K562 (cell line): ENCODE results near the gene KLF1. TPM values are rescaled to one million over a fixed set of nuclear protein-coding genes. Genes with fewer than 3 reads are reported as not detected.
A peak's percentile ranks its signal among the peaks of the same experiment; 100 is the strongest.

Experiments used
- ATAC-seq: fragments of 200-7000 bp; cut with Tn5 transposase; 3 replicates; pipeline ENCODE4 v1.9.1; 2020; ENCODE audit warnings: moderate library complexity
- BruUV-seq: library from RNA; stranded (reverse); fragments of 400-500 nt; replicated peaks from 2 replicates; lab custom pipeline; 2021; lab: Mats Ljungman, UMichigan
- CTCF ChIA-PET: fragments of 300-600 bp; formaldehyde crosslinking; extraction: SDS; loops from one replicate; lab custom pipeline; 2021; ENCODE audit warnings: low intra/inter-chr PET ratio; lab: Yijun Ruan, JAX
- POLR2A ChIA-PET: fragments of 300-600, 350-650 bp; sonication (Branson Sonifier 250); formaldehyde crosslinking; extraction: SDS; loops from one replicate; lab custom pipeline; 2021; ENCODE audit warnings: antibody characterized with exemption, inconsistent platforms; lab: Yijun Ruan, JAX
- DNase-seq, 4 experiments: peaks; one replicate each; pipeline versions ENCODE4 v3.0.0 to v3.0.0-alpha.2; 2011 to 2018; ENCODE audit warnings: low spot score in 3 of 4, mixed read lengths in 3 of 4; ENCODE audit errors: extremely low read depth in 1 of 4
- FAIRE-seq: peaks from 2 replicates; lab custom pipeline; 2011; peaks lifted over from hg19 to GRCh38; lab: Jason Lieb, UNC
- H2AFZ ChIP-seq: 2 replicates; pipeline ENCODE4 v1.6.0; 2011; ENCODE audit warnings: low read depth, low read length, control low read depth, inconsistent platforms
- H3K27ac ChIP-seq: fragments of 200-600 bp; 3 replicates; pipeline ENCODE4 v1.8.0; 2011; ENCODE audit warnings: low read depth, mild to moderate bottlenecking, control low read depth, inconsistent platforms, low read length, moderate library complexity, mixed read lengths; ENCODE audit errors: extremely low read depth
- H3K27me3 ChIP-seq, 2 experiments: fragments of 300-600 bp in 1 of 2; 2 replicates in 1 of 2; 3 replicates in 1 of 2; pipeline versions ENCODE4 v1.6.0 to v1.8.0; 2011; ENCODE audit warnings: inconsistent platforms in 2 of 2, low read length in 2 of 2, mild to moderate bottlenecking in 1 of 2, mixed read lengths in 1 of 2, moderate library complexity in 1 of 2; ENCODE audit not compliant: control insufficient read depth in 2 of 2, insufficient read depth in 2 of 2
- H3K36me3 ChIP-seq: fragments of 300-600 bp; 3 replicates; pipeline ENCODE4 v1.8.0; 2011; ENCODE audit warnings: mild to moderate bottlenecking, low read length, inconsistent platforms; ENCODE audit not compliant: control insufficient read depth, insufficient read depth
- H3K4me1 ChIP-seq, 2 experiments: fragments of 200-600 bp in 1 of 2; replicated peaks in 1 of 2; 2 replicates in 1 of 2; 3 replicates in 1 of 2; pipeline versions ENCODE4 v1.5.1 to v1.8.0; 2011; ENCODE audit warnings: inconsistent platforms in 2 of 2, low read length in 2 of 2, mild to moderate bottlenecking in 1 of 2, mixed read lengths in 1 of 2, moderate library complexity in 1 of 2; ENCODE audit not compliant: control insufficient read depth in 2 of 2, insufficient read depth in 2 of 2
- H3K4me2 ChIP-seq: 2 replicates; pipeline ENCODE4 v1.6.1; 2011; ENCODE audit warnings: low read length, control low read depth, inconsistent platforms, mixed read lengths; ENCODE audit not compliant: insufficient read depth
- H3K4me3 ChIP-seq: fragments of 200-600 bp; sonication (generic), shearing (Covaris generic); 2 replicates; pipeline ENCODE4 v1.5.1; 2016; ENCODE audit warnings: control low read depth, inconsistent platforms
- H3K79me2 ChIP-seq: fragments of 200-600 bp; 3 replicates; pipeline ENCODE4 v1.8.0; 2011; ENCODE audit warnings: low read length, inconsistent platforms; ENCODE audit not compliant: control insufficient read depth, insufficient read depth
- H3K9ac ChIP-seq, 2 experiments: 2 replicates each; pipeline versions ENCODE4 v1.6.0 to v1.6.1; 2011; ENCODE audit warnings: low read depth in 2 of 2, low read length in 2 of 2, control low read depth in 1 of 2, inconsistent platforms in 1 of 2, mild to moderate bottlenecking in 1 of 2, mixed read lengths in 1 of 2; ENCODE audit not compliant: insufficient read depth in 1 of 2
- H3K9me1 ChIP-seq: one replicate; pipeline ENCODE4 v1.6.0; 2011; ENCODE audit warnings: inconsistent platforms, mild to moderate bottlenecking, low read length, moderate library complexity; ENCODE audit not compliant: control insufficient read depth, insufficient read depth
- H3K9me3 ChIP-seq: replicated peaks from 2 replicates; pipeline ENCODE4 v1.5.1; 2011; ENCODE audit warnings: low read depth, low read length, inconsistent platforms; ENCODE audit not compliant: control insufficient read depth, insufficient read depth
- H4K20me1 ChIP-seq: replicated peaks from 2 replicates; pipeline ENCODE4 v1.6.1; 2011; ENCODE audit warnings: low read length, inconsistent platforms, mixed read lengths; ENCODE audit not compliant: control insufficient read depth, insufficient read depth
- COPS2 ChIP-seq: fragments of 450-650 bp; conservative IDR thresholded peaks from 2 replicates; pipeline ENCODE4 v1.6.1; 2016; ENCODE audit warnings: mild to moderate bottlenecking, moderate library complexity
- FOSL1 ChIP-seq: fragments of 200-800 bp; sonication (Bioruptor generic); conservative IDR thresholded peaks from 2 replicates; pipeline ENCODE4 v1.6.1; 2016; ENCODE audit warnings: missing genetic modification characterization, missing compliant biosample characterization
- GTF2A2 ChIP-seq: IDR thresholded peaks from 2 replicates; pipeline ENCODE4 v1.6.1; 2016; ENCODE audit warnings: mild to moderate bottlenecking, missing genetic modification characterization, missing compliant biosample characterization
- HDAC2 ChIP-seq: fragments of 450-650 bp; IDR thresholded peaks from 2 replicates; pipeline ENCODE4 v1.6.1; 2016; ENCODE audit warnings: mild to moderate bottlenecking
- IFI16 ChIP-seq: fragments of 250-450 bp; sonication (Bioruptor Pico); IDR thresholded peaks from 2 replicates; pipeline ENCODE4 v2.1.2; 2022; ENCODE audit warnings: mild to moderate bottlenecking, inconsistent platforms
- MECOM ChIP-seq: fragments of 250-450 bp; sonication (Bioruptor Pico); IDR thresholded peaks from 2 replicates; pipeline ENCODE4 v1.8.0; 2022; ENCODE audit warnings: inconsistent platforms
- NFATC3 ChIP-seq: fragments of 450-650 bp; IDR thresholded peaks from 2 replicates; pipeline ENCODE4 v1.6.1; 2017; ENCODE audit warnings: mild to moderate bottlenecking
- PHF20 ChIP-seq: fragments of 450-650 bp; IDR thresholded peaks from 2 replicates; pipeline ENCODE4 v1.6.1; 2018; ENCODE audit not compliant: partially characterized antibody
- SMC3 ChIP-seq: conservative IDR thresholded peaks from 2 replicates; pipeline ENCODE4 v1.6.1; 2011; ENCODE audit warnings: low read depth, low read length, improper control_type of control experiment; ENCODE audit not compliant: insufficient read depth
- TCF7L2 ChIP-seq: fragments of 150-350 bp; IDR thresholded peaks from 2 replicates; pipeline ENCODE4 v1.6.1; 2016; ENCODE audit warnings: low read depth, mild to moderate bottlenecking, low read length, moderate library complexity
- WGBS: fragments of 100-300 bp; shearing (Covaris generic); methylation state at CpG from one replicate; pipeline ENCODE4 v1.1.6; 2016; ENCODE audit warnings: low coverage, mixed read lengths; ENCODE audit not compliant: insufficient coverage; ENCODE audit errors: missing lambda C conversion rate; 5-methylcytosine and 5-hydroxymethylcytosine counted together
- in situ Hi-C: fragments of 300-500 bp; cut with MboI; formaldehyde crosslinking; loops from 4 replicates; pipeline ENCODE4 v1.15.0; 2018; ENCODE audit warnings: inconsistent platforms, mixed read lengths
- intact Hi-C: fragments of 100-400 bp; cut with micrococcal nuclease; formaldehyde crosslinking; loops from 2 replicates; pipeline ENCODE4 v1.14.2; 2022
- polyA plus RNA-seq, 8 experiments: library from polyadenylated mRNA; depleted of rRNA in 4 of 8; stranded (reverse) in 5 of 8; unstranded in 3 of 8; fragments of >200 nt; fragmentation: Nextera tagmentation in 2 of 8; fragmentation: Illumina TruSeq in 1 of 8; extraction: Ambion mirVana in 2 of 8; extraction: Trizol in 1 of 8; gene quantifications; 2 replicates each; pipeline versions ENCODE4 v1.2.1 to v1.2.3, GENCODE V29; 2011 to 2014; ENCODE audit warnings: inconsistent platforms in 1 of 8, missing spikeins in 1 of 8
- total RNA-seq, 7 experiments: library from RNA; depleted of rRNA in 6 of 7; stranded (reverse); fragments of >200 nt in 6 of 7; fragmentation: Illumina TruSeq in 2 of 7; extraction: Trizol in 2 of 7; gene quantifications; 2 replicates each; pipeline versions ENCODE4 v1.2.1 to v1.2.3, GENCODE V29; 2011 to 2021; ENCODE audit warnings: low replicate concordance in 1 of 7
- TF ChIP-seq, protein P1 (sequence below): sonication (generic); formaldehyde crosslinking; IDR thresholded peaks from 2 replicates; pipeline ENCODE4 v1.9.0; 2022; ENCODE audit warnings: mild to moderate bottlenecking, missing genetic modification reagents
- TF ChIP-seq, protein P2 (sequence below), 2 experiments: IDR thresholded peaks; 2 replicates each; pipeline ENCODE4 v1.6.1; 2011; ENCODE audit warnings: borderline replicate concordance in 1 of 2, control low read depth in 1 of 2, low read depth in 1 of 2, low read length in 1 of 2, mild to moderate bottlenecking in 1 of 2, mixed read lengths in 1 of 2, moderate library complexity in 1 of 2; ENCODE audit not compliant: insufficient read depth in 1 of 2, insufficient read length in 1 of 2, poor library complexity in 1 of 2, severe bottlenecking in 1 of 2; ENCODE audit errors: extremely low read depth in 1 of 2
- TF ChIP-seq, protein P3 (sequence below): fragments of 450-650 bp; formaldehyde crosslinking; IDR thresholded peaks from 2 replicates; pipeline ENCODE4 v1.4.0; 2022; ENCODE audit warnings: mild to moderate bottlenecking, moderate library complexity
- TF ChIP-seq, protein P4 (sequence below): fragments of 250-450 bp; sonication (Bioruptor Pico); IDR thresholded peaks from 2 replicates; pipeline ENCODE4 v1.8.0; 2021; ENCODE audit warnings: borderline replicate concordance, mild to moderate bottlenecking, moderate library complexity; ENCODE audit not compliant: poor library complexity, severe bottlenecking
- TF ChIP-seq, protein P5 (sequence below): fragments of 150-350 bp; conservative IDR thresholded peaks from 2 replicates; pipeline ENCODE4 v1.6.1; 2014; ENCODE audit warnings: low read length

The KLF1 gene
- total and polyA plus RNA-seq, 9 of the 15 experiments (the other 6 are each of a cell fraction or from before 2014, with no cell fraction given): 8.4 to 163 (median 47.3) TPM

DNA sequence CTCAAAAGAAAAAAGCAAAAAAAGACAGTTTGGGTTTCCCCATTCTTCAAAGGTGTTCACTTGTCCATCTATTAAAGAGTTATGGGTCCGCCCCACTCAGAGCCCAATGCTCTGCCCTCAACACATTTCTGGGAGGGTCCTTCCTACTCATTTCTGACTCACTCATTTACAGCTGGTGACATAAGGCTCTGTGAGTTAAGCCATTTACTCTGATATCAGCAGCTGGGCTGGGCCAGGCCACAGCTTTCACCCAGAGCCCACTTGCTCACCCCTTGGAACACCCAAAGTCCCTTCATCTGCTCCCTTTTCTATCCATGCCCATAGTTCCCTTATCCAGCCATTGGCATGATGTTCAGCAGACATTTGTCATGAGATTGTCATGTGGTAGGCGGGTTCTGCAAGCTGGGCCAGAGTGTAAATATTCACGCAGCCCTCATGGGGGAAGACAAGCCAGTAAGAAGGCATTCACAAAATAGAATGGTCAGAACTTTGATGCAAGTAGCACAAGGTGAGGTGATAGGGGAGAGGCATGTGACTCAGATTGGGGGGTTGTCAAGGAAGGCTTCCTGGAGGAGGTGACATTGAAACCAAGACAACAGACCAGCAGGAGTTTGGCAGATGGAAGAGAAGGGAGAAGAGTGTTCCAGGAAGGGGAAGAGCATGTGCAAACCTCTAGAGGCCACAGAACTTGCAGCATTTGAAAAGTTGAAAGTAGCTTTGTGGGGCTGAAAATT, 42.8 kb downstream of the KLF1 start:
- peaks cover 28 to 39% of the 10 kb centered on the region in 2 experiments for H3K4me1 ChIP-seq
- BruUV-seq: no TSS peak
- peaks cover 27% of the 10 kb centered on the region; the same call in 2 of the 3 replicates for H3K36me3 ChIP-seq
- POLR2A ChIA-PET: interaction anchor here (0.5 to 1.3 kb wide), 3 partner anchors 9 to 114 kb away, joined by 3 to 5 read pairs (median 4); no protein-coding TSS in a partner anchor
- no peak overlapping the region for H2AFZ ChIP-seq
- peaks cover 5% of the 10 kb centered on the region; the same call in 1 of the 2 replicates for H4K20me1 ChIP-seq
- peak overlapping the region in 1 of 2 experiments; percentile 40; a peak in 1 of 4 replicates for H3K9ac ChIP-seq
- H3K4me3 ChIP-seq: no peak overlapping the region
- DNase-seq: no peak
- in situ Hi-C loops (no loop called here), intact Hi-C loops (loop anchor here (5.0 kb wide), 1 partner anchor 67 kb away; the partner anchor contains the start of gene HOOK2)
- no peak for FAIRE-seq
- no peak overlapping the region; the same call in 2 of the 3 replicates for H3K27ac ChIP-seq
- no peaks in the 10 kb centered on the region for H3K9me3 ChIP-seq
- no peak overlapping the region for H3K4me2 ChIP-seq
- WGBS: 66% methylated on average over 3 of the region's 3 CpGs
- ATAC-seq: no peak
- peaks cover 7% of the 10 kb centered on the region for H3K9me1 ChIP-seq
- CTCF ChIA-PET: interaction anchor here (0.5 to 0.6 kb wide), 2 partner anchors 87 to 127 kb away, joined by 3 to 5 read pairs; no protein-coding TSS in a partner anchor
- no peaks in the 10 kb centered on the region; a peak in 1 of 5 replicates for H3K27me3 ChIP-seq
- H3K79me2 ChIP-seq: peaks cover 15% of the 10 kb centered on the region
- TF ChIP-seq SMC3 (no peak), HDAC2 (0 out of 2 replicates have a peak, but pooled peaks have one; percentile 39), GTF2A2 (tag) (no peak), COPS2 (no peak), MECOM (CRISPR knock-in tag) (no peak), TCF7L2 (no peak), PHF20 (peak; percentile 24), IFI16 (CRISPR knock-in tag) (no peak), NFATC3 (no peak), FOSL1 (tag) (peak; percentile 60; the same call in 1 of the 2 replicates)
- TF ChIP-seq, protein P1, sequence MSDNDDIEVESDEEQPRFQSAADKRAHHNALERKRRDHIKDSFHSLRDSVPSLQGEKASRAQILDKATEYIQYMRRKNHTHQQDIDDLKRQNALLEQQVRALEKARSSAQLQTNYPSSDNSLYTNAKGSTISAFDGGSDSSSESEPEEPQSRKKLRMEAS (CRISPR knock-in tag): no peak
- TF ChIP-seq, protein P2, sequence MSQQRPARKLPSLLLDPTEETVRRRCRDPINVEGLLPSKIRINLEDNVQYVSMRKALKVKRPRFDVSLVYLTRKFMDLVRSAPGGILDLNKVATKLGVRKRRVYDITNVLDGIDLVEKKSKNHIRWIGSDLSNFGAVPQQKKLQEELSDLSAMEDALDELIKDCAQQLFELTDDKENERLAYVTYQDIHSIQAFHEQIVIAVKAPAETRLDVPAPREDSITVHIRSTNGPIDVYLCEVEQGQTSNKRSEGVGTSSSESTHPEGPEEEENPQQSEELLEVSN (IDR thresholded peaks at IDR 0.05; ENCODE audit: borderline replicate concordance in 1 of 2, extremely low read depth in 1 of 2, insufficient read depth in 1 of 2, insufficient read length in 1 of 2, low read depth in 1 of 2, low read length in 1 of 2, poor library complexity in 1 of 2, severe bottlenecking in 1 of 2): no peak
- TF ChIP-seq, protein P3, sequence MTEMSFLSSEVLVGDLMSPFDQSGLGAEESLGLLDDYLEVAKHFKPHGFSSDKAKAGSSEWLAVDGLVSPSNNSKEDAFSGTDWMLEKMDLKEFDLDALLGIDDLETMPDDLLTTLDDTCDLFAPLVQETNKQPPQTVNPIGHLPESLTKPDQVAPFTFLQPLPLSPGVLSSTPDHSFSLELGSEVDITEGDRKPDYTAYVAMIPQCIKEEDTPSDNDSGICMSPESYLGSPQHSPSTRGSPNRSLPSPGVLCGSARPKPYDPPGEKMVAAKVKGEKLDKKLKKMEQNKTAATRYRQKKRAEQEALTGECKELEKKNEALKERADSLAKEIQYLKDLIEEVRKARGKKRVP (CRISPR knock-in tag): no peak
- TF ChIP-seq, protein P4, sequence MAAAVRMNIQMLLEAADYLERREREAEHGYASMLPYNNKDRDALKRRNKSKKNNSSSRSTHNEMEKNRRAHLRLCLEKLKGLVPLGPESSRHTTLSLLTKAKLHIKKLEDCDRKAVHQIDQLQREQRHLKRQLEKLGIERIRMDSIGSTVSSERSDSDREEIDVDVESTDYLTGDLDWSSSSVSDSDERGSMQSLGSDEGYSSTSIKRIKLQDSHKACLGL (CRISPR knock-in tag): no peak
- TF ChIP-seq, protein P5, sequence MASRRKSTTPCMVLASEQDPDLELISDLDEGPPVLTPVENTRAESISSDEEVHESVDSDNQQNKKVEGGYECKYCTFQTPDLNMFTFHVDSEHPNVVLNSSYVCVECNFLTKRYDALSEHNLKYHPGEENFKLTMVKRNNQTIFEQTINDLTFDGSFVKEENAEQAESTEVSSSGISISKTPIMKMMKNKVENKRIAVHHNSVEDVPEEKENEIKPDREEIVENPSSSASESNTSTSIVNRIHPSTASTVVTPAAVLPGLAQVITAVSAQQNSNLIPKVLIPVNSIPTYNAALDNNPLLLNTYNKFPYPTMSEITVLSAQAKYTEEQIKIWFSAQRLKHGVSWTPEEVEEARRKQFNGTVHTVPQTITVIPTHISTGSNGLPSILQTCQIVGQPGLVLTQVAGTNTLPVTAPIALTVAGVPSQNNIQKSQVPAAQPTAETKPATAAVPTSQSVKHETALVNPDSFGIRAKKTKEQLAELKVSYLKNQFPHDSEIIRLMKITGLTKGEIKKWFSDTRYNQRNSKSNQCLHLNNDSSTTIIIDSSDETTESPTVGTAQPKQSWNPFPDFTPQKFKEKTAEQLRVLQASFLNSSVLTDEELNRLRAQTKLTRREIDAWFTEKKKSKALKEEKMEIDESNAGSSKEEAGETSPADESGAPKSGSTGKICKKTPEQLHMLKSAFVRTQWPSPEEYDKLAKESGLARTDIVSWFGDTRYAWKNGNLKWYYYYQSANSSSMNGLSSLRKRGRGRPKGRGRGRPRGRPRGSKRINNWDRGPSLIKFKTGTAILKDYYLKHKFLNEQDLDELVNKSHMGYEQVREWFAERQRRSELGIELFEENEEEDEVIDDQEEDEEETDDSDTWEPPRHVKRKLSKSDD: no peak
